ENCODE measurements around the gene TNFRSF14. TPM values are rescaled to one million over a fixed set of nuclear protein-coding genes. Genes with fewer than 3 reads are reported as not detected.

Gene TNFRSF14
- total RNA-seq, 2 experiments from 2014 or later = 191 to 194 TPM

DNA sequence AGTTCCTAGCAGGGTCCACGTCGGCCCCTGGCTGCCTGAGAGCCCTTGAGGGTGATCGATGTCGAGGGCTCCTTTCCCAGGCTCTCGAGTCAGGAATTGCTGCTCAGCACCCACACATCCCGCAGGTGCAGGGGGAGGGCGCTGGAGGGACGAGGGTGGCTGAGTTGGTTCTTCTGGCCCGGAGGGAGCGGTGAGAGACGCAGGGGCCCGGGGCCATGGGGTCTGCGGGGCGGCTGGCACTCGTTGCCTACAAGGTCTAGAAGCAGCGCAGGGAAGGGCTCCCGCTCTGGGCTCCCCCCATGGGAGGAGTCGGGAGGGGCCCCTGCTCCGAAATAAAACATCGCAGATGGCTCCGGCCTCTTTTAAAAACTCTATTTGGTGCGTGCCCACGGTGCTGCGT lies 48.0 kb upstream of the TNFRSF14 start:
- TF ChIP-seq, protein P1, sequence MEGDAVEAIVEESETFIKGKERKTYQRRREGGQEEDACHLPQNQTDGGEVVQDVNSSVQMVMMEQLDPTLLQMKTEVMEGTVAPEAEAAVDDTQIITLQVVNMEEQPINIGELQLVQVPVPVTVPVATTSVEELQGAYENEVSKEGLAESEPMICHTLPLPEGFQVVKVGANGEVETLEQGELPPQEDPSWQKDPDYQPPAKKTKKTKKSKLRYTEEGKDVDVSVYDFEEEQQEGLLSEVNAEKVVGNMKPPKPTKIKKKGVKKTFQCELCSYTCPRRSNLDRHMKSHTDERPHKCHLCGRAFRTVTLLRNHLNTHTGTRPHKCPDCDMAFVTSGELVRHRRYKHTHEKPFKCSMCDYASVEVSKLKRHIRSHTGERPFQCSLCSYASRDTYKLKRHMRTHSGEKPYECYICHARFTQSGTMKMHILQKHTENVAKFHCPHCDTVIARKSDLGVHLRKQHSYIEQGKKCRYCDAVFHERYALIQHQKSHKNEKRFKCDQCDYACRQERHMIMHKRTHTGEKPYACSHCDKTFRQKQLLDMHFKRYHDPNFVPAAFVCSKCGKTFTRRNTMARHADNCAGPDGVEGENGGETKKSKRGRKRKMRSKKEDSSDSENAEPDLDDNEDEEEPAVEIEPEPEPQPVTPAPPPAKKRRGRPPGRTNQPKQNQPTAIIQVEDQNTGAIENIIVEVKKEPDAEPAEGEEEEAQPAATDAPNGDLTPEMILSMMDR (IDR thresholded peaks at IDR 0.05) = no peak
- H3K9me3 Mint-ChIP-seq = no peaks in the 10 kb centered on the region
- H3K4me1 ChIP-seq (ENCODE audit: insufficient read depth, low read length) = no peaks in the 10 kb centered on the region
- H3K27ac ChIP-seq (ENCODE audit: low read depth in 1 of 2, low read length in 2 of 2) = no peak overlapping the region
- H3K27me3 Mint-ChIP-seq = no peaks in the 10 kb centered on the region
- H3K27ac Mint-ChIP-seq = no peak overlapping the region
- H3K27me3 ChIP-seq (ENCODE audit: control insufficient read depth in 1 of 2, insufficient read depth in 2 of 2, low read length in 2 of 2) = no peaks in the 10 kb centered on the region
- H3K36me3 Mint-ChIP-seq (ENCODE audit: low read depth) = peaks cover 39% of the 10 kb centered on the region
- H3K4me3 ChIP-seq (ENCODE audit: low read length) = no peak overlapping the region
- DNase-seq (no peak), ATAC-seq (ENCODE audit: poor library complexity) (no peak)
- H3K36me3 ChIP-seq (ENCODE audit: insufficient read depth, low read length) = peaks cover 52% of the 10 kb centered on the region
- POLR2A ChIA-PET = no interaction called here
- CTCF ChIA-PET = no interaction called here
- no peak overlapping the region for H3K4me3 Mint-ChIP-seq
- intact Hi-C loops (cut with DNase I, micrococcal nuclease) = no loop called here
- H3K9me3 ChIP-seq (ENCODE audit: control insufficient read depth in 1 of 2, insufficient read depth in 1 of 2, low read length in 2 of 2) = peaks cover 0 to 1% of the 10 kb centered on the region in 2 experiments
- no peaks in the 10 kb centered on the region for H3K4me1 Mint-ChIP-seq (ENCODE audit: low read depth)

DNA sequence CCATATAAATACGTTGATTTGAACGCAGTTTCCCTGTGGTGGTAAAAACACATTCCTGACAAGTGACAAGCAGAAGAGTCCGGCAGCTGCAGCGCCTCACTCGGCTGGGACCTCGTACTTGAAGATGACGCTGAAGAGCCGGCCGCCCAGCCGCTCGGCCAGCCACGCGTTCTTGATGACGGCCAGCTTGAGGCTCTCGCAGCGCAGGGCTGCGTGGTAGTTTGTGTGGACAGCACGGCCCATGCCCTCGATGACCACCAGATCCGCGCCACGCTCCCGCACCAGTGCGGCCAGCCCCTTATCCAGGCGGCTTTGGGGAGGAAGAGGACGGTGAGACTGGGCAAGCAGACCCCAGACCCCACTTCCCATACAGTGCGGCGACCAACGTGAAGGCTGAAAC lies 47.4 kb upstream of the TNFRSF14 start:
- ATAC-seq (ENCODE audit: poor library complexity) (no peak), DNase-seq (no peak)
- CTCF ChIA-PET = no interaction called here
- Mint-ChIP-seq H3K9me3 (no peaks in the 10 kb centered on the region), H3K4me3 (no peak overlapping the region), H3K27ac (no peak overlapping the region), H3K4me1 (ENCODE audit: low read depth) (no peaks in the 10 kb centered on the region), H3K36me3 (ENCODE audit: low read depth) (peaks cover 42% of the 10 kb centered on the region), H3K27me3 (no peaks in the 10 kb centered on the region)
- intact Hi-C loops (cut with DNase I, micrococcal nuclease) = no loop called here
- TF ChIP-seq, protein P1 (IDR thresholded peaks at IDR 0.05) = no peak
- POLR2A ChIA-PET = no interaction called here
- no peak overlapping the region for H3K4me3 ChIP-seq (ENCODE audit: low read length)
- no peak overlapping the region for H3K27ac ChIP-seq (ENCODE audit: low read depth in 1 of 2, low read length in 2 of 2)
- H3K9me3 ChIP-seq (ENCODE audit: control insufficient read depth in 1 of 2, insufficient read depth in 1 of 2, low read length in 2 of 2) = no peaks in the 10 kb centered on the region
- H3K4me1 ChIP-seq (ENCODE audit: insufficient read depth, low read length) = no peaks in the 10 kb centered on the region
- H3K36me3 ChIP-seq (ENCODE audit: insufficient read depth, low read length) = peaks cover 58% of the 10 kb centered on the region
- no peaks in the 10 kb centered on the region for H3K27me3 ChIP-seq (ENCODE audit: control insufficient read depth in 1 of 2, insufficient read depth in 2 of 2, low read length in 2 of 2)

DNA sequence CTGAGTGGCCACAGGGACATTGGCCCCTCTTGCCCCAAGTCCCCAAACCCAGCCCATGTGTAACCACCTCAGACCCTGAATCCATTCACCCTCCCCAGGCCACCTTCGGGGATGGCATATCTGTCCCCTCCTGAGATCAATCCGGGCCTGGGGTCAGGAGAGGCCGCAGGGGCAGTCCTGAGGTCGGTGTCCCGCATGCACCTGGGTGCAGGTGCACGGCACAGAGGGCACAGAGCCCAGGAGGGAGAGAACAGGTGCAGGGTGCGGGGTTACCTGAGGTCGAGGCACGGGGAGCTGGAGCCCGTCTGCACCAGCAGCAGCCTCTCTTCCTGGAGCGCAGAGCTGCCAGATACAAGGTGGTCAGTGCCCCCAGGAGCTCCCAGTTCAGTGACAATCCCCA lies 46.6 kb upstream of the TNFRSF14 start:
- Histone ChIP-seq H3K4me3 (ENCODE audit: low read length) (no peak overlapping the region), H3K27ac (ENCODE audit: low read depth in 1 of 2, low read length in 2 of 2) (no peak overlapping the region), H3K4me1 (ENCODE audit: insufficient read depth, low read length) (no peaks in the 10 kb centered on the region), H3K36me3 (ENCODE audit: insufficient read depth, low read length) (peaks cover 63% of the 10 kb centered on the region), H3K9me3 (ENCODE audit: control insufficient read depth in 1 of 2, insufficient read depth in 1 of 2, low read length in 2 of 2) (no peaks in the 10 kb centered on the region), H3K27me3 (ENCODE audit: control insufficient read depth in 1 of 2, insufficient read depth in 2 of 2, low read length in 2 of 2) (no peaks in the 10 kb centered on the region)
- no peak overlapping the region for H3K4me3 Mint-ChIP-seq
- ChIA-PET POLR2A (no interaction called here), CTCF (no interaction called here)
- H3K4me1 Mint-ChIP-seq (ENCODE audit: low read depth) = no peaks in the 10 kb centered on the region
- TF ChIP-seq, protein P1 (IDR thresholded peaks at IDR 0.05) = no peak
- H3K9me3 Mint-ChIP-seq = no peaks in the 10 kb centered on the region
- DNase-seq (no peak), ATAC-seq (ENCODE audit: poor library complexity) (no peak)
- H3K36me3 Mint-ChIP-seq (ENCODE audit: low read depth) = peaks cover 44% of the 10 kb centered on the region
- intact Hi-C loops (cut with DNase I, micrococcal nuclease) = no loop called here
- H3K27ac Mint-ChIP-seq = no peak overlapping the region
- no peaks in the 10 kb centered on the region for H3K27me3 Mint-ChIP-seq

Data from CD4-positive, alpha-beta T cell (primary cell).